ENCODE data around the gene MFSD6.
"Not testable (repeated sequence)": the region's sequence is repeated elsewhere in the genome, so short reads cannot be mapped to it uniquely, and the experiment has no call there.

MFSD6 gene

GRCh38 chr2:190405995-190406394 is 2.2 kb upstream of the MFSD6 start:
- no peak for DNase-seq

DNA sequence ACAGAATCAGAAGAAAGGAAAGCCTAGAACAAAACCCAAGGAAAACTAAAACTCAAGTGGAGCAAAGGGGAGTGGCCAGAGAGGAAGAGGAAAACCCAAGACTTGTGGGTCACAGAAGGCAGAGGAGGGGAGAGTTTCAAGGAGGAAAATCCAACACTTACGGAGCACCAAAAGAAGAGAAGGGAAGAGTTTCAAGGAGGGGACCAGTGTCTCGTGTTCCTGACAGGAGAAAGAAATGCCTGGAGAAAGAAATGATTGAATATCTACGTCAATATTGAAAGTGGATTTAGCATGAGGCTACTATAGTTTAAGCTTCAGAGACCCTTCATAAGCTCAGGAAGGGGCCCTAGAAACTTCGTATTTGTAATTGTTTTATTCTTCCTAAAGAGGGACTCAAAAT is 1.4 kb upstream of the MFSD6 start:
- no peak for DNase-seq

DNA sequence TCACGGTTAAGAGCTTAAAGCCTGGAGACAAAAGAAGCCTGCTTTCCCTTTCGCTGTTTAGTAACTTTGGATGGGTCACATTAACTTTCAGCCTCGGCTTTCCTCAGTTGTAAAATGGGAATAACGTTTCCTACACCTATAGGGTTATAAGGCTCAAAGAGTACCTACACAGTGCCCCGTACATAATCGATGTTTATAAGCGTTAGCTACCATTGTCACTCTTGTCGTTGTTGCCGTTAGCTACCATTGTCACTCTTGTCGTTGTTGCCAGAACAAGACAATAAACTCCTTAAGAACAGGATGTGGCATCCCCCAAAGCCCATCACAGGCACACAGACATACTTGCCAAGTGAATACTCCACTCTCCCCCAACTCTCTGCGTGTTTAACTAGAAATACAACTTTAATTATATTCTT is 901 bp upstream of the MFSD6 start:
- no peak for DNase-seq

GRCh38 chr2:190408538-190409271 is 550 bp downstream of the MFSD6 start:
- DNase-seq: peak; percentile 70 to 71

DNA sequence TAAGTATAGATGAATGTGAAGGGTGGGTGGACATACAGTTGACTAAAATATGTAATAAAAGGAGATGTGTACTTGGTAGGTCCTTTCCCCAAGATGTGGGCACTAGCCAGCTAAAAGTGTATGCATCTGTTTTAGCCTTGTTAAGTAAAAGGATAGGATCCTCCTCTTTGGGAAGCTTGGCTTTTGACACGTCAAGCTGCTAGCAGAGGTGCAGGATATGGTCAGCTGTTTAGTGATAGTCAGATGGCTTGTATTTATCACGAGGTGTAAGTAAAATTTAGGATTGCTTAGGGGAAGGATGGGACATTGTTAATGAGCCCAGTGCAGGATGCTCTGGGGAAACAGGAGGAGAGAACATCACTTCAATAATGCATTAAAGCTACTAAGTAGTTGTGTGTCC is 1.5 kb downstream of the MFSD6 start:
- DNase-seq: no peak

DNA sequence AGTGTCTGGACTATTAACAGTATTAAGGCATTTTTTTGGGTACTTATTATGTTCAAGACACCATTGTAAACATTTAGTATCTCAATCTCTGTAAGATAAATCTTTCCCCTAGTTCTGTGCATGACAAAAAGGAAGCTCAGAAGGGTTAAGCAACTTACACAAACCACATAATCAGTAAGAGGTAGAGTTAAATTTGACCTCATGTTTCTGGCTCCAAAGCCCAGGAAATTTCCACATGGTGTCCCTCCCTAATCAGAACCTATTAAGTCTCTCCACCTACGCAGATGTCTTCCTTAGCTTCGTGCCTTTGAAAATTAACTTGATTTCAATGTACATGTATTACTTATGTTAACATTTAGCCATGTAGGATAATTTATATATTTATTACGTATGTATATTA is 2.0 kb downstream of the MFSD6 start:
- DNase-seq: no peak

DNA sequence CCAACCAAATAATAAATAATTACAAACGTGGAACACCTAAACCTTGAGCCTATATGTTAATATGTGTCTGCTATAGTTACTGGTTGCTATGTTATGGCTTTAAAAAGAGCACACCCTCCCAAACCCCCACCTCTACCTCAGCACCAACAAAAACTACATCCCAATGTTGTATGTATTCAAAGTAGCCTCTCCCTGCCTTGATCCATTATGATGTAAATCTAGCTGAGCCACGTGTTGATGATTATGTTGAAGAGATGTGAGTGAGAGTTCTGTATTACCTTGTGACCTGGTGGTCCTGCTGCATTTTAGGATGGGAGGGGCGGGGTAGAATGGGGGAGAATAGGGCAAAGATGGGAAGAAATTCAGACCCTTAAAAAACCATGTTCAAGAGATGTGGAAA is 4.8 kb downstream of the MFSD6 start:
- no peak for DNase-seq

GRCh38 chr2:190413421-190413820 is 5.3 kb downstream of the MFSD6 start:
- no peak for DNase-seq

GRCh38 chr2:190415251-190415650 is 7.1 kb downstream of the MFSD6 start:
- no peak for DNase-seq

DNA sequence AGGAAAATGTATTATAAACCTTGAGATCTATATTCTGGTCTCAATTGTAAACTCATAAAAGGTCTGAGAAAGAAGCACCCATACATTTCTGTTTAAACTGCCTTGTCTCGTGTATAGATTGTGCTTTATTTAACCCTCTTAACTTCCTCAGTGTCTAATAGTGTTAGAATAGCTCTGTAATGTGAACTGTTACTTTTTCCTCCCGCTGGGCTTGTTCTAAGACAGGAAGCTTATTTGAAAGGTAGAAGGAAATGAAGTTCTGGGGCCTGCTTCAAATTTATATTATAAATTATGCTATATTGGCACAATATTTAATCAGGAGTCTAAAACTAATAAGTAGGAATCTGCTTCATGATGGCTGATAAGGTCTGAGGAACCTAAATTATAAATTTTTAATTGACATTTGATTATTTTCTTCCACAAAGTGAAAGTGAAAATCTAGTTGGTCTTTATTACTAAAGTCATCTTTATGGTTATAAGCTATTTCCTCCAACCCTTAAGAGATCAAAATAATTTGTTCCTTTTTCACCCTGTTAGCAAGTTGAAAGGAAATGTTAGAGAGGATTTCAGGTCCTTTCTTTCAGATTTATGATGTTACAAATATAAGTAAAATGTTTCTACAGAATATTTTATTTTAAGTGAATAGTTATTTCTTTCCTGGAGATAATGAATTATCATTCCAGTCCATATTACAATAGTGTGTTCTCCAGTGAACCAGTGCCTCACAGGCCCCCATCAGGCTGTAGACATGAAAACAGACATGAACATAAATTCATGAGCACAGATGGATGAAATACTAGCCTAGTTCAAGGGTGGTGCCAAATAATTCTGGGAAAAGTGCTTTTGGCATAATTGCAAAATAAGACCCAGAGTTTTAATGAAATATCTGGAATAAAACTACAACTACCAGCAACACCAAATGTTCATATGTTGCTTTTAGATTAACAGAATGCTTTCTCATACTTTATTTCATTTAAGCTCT is 7.9 kb downstream of the MFSD6 start:
- no peak for DNase-seq

GRCh38 chr2:190417045-190417842 is 9.1 kb downstream of the MFSD6 start:
- no peak for DNase-seq

- no peak for DNase-seq
These were observed 10.6 kb downstream of the MFSD6 start for GRCh38 chr2:190418727-190419126.

- DNase-seq: no peak
These were observed 12.6 kb downstream of the MFSD6 start for GRCh38 chr2:190420801-190421200.

GRCh38 chr2:190425221-190425866 is 17.2 kb downstream of the MFSD6 start:
- no peak for DNase-seq

- no peak for DNase-seq
These were observed 17.9 kb downstream of the MFSD6 start for GRCh38 chr2:190425883-190426658.

DNA sequence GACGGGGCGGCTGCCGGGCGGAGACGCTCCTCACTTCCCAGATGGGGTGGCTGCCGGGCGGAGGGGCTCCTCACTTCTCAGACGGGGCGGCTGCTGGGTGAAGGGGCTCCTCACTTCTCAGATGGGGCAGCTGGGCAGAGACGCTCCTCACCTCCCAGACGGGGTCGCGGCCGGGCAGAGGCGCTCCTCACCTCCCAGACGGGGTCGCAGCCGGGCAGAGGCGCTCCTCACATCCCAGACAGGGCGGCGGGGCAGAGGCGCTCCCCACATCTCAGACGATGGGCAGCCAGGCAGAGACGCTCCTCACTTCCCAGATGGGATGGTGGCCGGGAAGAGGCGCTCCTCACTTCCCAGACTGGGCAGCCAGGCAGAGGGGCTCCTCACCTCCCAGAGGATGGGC is 22.7 kb downstream of the MFSD6 start:
- DNase-seq: not testable (repeated sequence)

- DNase-seq: no peak
These were observed 23.8 kb downstream of the MFSD6 start for GRCh38 chr2:190431907-190432306.

DNA sequence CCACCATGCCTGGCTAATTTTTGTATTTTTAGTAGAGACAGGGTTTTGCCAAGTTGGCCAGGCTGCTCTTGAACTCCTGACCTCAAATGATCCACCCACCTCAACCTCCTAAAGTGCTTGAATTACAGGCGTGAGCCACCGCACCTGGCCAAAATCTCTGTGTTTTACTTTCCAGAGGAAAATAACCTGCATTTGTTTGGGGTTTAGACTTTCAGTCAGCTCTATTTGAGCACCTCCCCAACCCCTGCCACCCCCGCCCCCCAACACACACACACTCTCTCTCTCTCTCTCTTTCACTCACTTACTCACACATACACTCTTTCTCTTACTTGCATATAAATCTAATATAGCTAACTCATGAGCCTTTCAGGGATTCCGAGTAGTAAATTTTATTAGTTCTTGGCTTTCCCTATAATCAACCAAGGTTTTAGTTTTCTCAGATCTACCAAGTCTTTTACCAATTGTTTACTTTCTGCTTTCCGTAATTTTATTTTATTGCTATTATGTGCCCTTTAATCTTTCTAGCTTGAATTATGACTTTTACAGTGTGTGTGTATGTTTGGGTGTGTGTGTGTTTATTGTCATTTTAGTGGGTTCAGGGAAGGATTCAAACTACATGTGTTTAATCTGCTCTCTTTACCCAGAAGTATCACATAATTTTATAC is 24.5 kb downstream of the MFSD6 start:
- no peak for DNase-seq

DNA sequence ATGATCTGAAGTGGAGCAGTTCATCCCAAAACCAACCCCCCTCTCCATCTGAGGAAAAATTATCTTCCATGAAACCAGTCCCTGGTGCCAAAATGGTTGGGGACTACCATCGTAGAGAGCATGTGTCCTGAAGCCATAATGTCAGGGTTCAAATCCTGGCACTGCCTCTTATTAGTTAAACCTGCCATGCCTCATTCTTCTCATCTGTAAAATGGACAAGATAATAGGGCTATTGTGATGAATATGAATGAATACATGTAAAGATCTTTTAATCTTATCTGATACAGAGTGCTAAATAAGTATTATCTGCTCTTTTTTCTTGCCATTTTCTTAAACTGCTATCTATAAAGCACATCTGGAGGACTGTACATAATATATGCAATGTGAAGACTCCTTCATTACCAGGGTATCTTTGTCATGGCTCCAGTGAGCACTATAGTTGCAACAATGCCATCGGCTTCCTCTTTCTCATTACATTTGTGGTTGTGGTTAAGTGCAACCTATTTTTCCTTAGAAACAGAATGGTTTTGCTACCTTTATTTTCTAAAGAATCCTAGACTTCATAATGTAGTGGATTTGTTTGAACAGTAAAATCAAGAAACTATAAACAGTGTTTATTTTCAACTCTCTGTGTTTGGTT is 27.0 kb downstream of the MFSD6 start:
- DNase-seq: no peak

DNA sequence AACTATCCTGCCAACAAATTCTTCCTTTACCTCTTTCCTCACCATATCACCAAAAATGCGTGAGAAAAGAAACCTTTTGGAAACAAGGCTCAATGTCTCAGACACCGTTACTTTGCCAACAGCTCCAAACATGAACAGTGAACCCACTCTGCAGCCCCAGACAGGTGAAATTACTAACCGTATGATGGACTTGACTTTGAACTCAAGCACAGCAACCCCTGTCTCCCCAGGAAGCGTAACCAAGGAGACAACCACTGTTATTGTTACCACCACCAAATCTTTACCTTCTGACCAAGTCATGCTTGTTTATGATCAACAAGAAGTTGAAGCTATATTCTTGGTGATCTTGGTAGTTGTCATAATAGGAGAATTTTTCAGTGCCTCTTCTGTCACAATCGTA is 28.4 kb downstream of the MFSD6 start:
- no peak for DNase-seq

DNA sequence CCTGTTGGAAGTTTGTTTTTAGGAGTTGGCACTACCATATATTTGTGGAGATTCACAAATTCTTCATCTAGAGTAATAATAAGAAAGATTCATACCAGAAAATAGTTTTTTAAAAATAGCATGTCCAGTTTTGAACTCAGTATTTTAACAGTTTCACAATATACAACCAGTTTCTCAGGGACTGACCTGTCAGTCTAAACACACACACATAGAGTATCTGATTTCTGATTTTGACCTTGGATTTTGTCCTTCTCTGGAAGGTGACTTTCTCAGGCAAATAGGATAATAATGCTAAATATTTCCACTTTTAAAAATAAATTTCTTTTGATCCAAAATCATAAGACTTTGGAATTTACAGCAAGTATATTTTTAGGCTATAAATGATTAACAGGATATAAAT is 32.0 kb downstream of the MFSD6 start:
- DNase-seq: no peak
